ENCODE results near the gene TSPEAR.
"Not testable (repeated sequence)": the region's sequence is repeated elsewhere in the genome, so short reads cannot be mapped to it uniquely, and the experiment has no call there.

Gene TSPEAR

GRCh38 chr21:44556879-44557278 lies 154.5 kb downstream of the TSPEAR start:
- no peak for DNase-seq (ENCODE audit: extremely low read depth in 1 of 2, low read depth in 1 of 2)

DNA sequence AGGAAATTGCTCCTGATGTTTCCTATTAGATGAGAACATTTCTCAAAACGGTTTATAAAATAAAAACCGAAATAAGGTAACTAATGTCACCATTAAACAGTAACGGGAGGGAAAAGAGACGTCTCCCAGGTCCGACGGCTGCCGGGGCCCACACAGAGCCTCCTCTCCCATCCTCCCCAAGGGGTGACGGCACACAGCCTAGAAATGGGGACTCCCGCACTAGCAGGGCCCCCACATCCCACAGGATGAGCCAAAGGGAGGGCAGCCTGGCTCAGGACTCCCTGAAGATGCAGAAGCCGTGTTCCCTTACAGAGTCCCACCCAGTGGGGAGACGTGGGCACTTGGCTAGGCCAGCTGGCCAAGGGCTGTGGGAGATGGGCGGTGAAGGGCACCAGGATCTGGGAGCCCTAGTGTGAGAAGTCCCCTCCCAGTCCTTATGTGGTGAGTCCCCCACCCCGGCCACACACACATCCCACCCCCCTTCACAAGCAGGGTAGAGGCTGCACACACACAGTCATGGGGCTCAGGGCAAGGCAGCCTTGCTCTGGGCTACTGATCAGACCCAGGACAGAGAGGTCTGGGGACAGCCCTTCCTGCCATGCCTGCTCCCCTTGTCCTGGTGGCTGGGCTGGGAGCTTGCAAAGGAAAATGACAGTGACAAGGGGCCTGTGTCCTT lies 156.0 kb downstream of the TSPEAR start:
- DNase-seq (ENCODE audit: extremely low read depth in 1 of 2, low read depth in 1 of 2) = no peak

- no peak for DNase-seq (ENCODE audit: extremely low read depth in 1 of 2, low read depth in 1 of 2)
These were observed 158.7 kb downstream of the TSPEAR start for GRCh38 chr21:44552681-44553080.

DNA sequence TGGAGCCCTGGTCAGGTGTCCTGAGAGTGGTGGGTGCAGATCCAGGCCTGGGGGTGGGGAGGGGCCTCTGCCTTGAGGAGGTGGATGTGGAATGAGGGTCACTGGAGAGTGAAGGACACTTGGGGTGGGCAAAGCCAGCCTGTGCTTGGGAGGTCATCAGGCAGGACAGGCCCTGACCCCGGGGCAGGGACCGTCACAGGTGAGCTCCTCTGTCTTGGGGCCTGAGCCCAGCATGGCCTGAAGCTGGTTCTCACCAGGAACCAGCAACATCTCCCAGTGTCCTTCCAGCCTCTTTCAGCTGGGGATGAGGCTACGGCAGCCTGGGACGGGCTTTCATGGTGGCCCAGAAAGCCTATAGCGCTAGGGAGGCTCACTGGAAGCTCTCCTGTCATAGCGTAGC lies 159.2 kb downstream of the TSPEAR start:
- DNase-seq (ENCODE audit: extremely low read depth in 1 of 2, low read depth in 1 of 2) = no peak

DNA sequence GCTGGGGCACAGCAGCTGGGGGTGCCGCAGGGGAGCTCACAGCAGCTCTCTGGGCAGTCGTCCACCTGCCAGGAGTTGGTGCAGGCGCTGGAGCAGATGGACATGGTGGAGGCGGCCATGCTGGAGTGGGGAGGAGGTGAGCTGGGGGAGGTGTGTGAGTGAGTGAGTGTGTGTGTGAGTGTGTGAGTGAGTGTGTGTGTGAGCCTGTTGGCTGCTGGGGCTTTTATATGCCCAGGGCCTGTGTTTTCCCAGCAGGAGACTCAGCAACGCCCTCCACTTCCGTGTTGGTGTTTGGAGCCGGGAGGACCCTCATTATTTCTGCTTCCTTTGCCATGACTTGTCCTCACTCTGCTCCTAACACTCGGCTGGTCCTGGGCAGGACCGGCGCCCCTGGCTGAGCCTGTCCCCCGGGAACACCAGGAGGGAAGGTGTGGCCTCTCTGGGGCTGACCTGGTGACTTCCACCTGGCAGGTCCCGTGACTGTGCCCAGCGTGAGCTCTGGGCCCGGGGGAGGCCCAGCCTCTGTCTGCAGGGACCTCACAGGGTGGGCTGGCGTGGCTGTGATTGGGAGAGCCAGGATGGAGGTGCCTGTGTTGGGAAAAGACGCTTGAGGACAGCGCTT lies 159.9 kb downstream of the TSPEAR start, which contains the start of gene KRTAP10-2:
Gene KRTAP10-2, minus strand, starts transcription at position 166 of the 622 bp plus-strand sequence. Its CDS starts 47 bp downstream, at position 119.
- DNase-seq (ENCODE audit: extremely low read depth in 1 of 2, low read depth in 1 of 2) = no peak

GRCh38 chr21:44550807-44551206 lies 160.6 kb downstream of the TSPEAR start:
- no peak for DNase-seq (ENCODE audit: extremely low read depth in 1 of 2, low read depth in 1 of 2)

DNA sequence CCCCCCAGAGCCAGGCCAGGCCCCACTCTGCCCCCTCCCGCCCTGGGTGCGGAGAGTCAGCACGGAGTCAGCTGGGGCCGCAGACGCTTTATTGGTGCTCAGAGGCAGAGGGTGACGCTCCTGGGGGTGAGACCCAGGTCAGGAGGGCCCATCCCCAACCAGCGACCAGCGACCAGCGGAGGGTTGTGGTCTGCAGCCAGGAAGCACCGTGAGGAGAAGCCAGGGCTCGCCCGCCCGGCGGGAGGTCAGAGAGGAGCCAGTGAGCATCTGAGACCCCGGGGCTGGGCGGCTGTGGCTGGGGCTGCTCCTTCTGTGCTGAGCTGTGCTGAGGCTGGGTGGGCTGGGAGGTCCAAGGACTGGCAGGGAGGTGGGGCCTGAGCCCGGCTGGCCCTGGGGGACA lies 161.1 kb downstream of the TSPEAR start:
- DNase-seq (ENCODE audit: extremely low read depth in 1 of 2, low read depth in 1 of 2) = not testable (repeated sequence)

- no peak for DNase-seq (ENCODE audit: extremely low read depth in 1 of 2, low read depth in 1 of 2)
These were observed 161.7 kb downstream of the TSPEAR start for GRCh38 chr21:44549525-44550211.

DNA sequence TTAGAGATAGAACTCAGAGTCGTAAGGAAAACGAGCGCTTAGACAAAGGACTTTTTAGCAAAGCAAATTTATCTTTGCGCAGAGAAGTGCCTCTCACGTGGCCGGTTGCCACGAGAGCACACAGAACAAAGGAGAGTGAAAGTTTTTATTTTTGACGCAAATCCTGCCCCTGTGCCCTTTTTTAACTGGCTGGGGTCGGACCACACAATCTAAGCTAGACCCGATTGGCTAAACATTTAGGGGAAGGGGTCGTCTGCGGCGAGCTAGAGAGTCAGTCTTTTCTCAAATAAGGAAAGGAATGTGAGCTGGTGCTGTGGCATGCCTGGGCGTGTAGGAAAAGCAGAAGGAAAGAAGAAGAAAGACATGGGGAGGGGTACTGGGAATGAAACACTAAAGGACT lies 162.4 kb downstream of the TSPEAR start:
- no peak for DNase-seq (ENCODE audit: extremely low read depth in 1 of 2, low read depth in 1 of 2)

DNA sequence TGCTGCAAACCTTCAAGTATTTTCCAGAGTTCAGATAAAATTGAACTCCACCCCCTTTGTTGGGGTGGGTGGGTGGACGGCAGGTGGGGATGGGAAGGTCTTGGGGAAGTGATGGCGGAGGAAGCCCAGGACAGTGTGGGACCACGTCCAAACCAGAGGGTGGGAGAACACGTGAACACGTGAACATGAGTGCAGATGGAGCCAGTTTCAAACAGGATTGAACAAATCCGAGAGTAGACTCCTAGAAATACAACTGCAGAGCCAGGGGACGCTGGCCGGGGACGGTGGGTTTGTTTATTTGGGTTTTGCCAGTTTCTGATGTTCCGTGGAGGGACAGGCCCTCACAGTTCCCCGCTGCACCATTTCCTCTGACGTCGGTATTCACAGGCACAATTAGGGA lies 163.0 kb downstream of the TSPEAR start:
- no peak for DNase-seq (ENCODE audit: extremely low read depth in 1 of 2, low read depth in 1 of 2)

GRCh38 chr21:44547656-44548331 lies 163.6 kb downstream of the TSPEAR start:
- DNase-seq (ENCODE audit: extremely low read depth in 1 of 2, low read depth in 1 of 2) = no peak

DNA sequence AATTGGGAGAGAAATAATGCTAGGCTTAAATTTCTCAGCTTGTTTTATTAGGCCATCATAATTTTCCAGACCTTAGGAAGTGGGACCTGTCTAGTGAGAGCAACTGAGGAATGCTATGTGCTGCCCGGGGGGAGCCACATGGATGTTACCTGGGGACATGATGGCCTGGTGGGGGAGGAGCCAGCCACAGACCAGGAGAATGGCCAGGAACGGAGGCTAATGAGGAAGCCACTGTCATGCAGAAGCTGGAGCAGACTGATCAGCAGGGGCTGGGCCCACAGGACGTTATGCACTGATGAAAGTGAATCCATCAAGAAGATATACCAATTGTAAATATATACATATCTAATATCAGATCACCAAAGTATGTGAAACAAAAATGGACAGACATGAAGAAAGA lies 166.8 kb downstream of the TSPEAR start:
- no peak for DNase-seq (ENCODE audit: extremely low read depth in 1 of 2, low read depth in 1 of 2)

GRCh38 chr21:44542716-44543115 lies 168.7 kb downstream of the TSPEAR start:
- no peak for DNase-seq (ENCODE audit: extremely low read depth in 1 of 2, low read depth in 1 of 2)

GRCh38 chr21:44540741-44541288 lies 170.6 kb downstream of the TSPEAR start:
- DNase-seq (ENCODE audit: extremely low read depth in 1 of 2, low read depth in 1 of 2) = no peak

GRCh38 chr21:44539991-44540666 lies 171.2 kb downstream of the TSPEAR start, which contains the start of gene KRTAP10-1:
Gene KRTAP10-1, minus strand, starts transcription at chr21:44540195. Its CDS starts 45 bp downstream, at chr21:44540150.
- DNase-seq (ENCODE audit: extremely low read depth in 1 of 2, low read depth in 1 of 2) = no peak

DNA sequence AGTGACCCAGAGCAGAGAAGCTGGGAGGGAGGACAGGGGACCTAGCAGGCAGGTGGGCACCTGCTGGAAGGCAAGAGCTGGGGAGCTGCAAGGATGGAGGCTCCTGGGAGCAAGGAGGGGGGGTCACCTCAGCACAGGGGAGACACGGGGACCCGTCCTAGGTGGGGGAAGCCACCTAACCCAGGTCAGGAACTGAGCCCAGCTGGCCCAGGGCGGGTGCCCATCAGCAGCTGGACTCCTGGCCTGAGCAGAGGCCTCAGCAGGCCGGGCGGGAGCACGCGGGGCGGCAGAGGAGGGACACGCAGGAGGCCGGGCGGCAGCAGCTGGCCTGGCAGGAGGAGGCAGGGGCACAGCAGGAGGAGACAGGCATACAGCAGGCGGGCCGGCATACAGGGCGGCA lies 172.3 kb downstream of the TSPEAR start:
- no peak for DNase-seq (ENCODE audit: extremely low read depth in 1 of 2, low read depth in 1 of 2)

DNA sequence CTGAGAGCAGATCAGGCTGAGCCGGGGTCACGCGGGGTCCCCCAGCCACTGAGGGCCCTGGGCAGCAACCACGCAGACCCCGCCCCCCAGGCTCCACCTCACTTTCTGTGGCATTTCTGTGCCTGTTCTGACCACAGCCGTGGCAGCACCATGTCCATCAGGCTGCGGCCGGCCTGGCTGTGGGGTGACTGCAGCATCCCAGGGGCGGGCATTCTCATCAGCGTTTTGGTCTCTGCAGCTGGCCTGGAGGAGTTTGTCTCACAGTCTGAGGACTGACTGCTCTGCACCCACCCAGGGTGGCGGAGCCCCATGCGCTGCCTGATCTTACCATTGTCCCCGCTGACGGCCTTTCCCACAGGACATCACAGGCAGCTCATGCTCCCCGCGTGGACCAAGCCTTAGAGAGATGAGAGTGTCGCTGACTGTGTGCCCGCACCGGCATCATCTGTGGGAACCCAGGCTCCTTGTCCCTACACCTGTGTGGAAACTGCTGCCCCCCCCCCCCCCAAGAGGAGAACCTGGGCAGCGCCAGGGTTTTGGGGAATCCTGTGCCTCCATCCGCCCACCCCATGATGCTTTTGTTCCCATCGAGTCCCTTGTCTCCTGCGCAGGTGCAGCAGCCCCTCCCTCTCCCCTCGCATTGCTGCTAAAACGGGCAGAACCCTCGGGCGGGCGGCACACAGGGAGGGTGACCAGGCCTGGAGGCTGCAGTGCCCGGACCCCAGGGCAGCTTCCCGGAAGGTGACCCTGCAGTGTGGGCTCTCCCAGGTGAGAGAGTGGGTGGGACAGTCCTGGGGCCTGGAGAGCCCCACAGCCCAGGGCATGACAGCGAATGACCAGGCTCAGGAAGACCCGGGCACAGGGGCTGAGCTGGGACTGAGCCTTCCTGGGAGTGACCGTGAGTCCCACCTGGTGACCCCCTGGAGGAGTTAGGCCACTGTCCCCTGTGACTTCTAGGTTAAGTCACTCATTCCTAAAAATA lies 173.2 kb downstream of the TSPEAR start:
- DNase-seq (ENCODE audit: extremely low read depth in 1 of 2, low read depth in 1 of 2) = no peak

GRCh38 chr21:44535963-44536362 lies 175.4 kb downstream of the TSPEAR start:
- DNase-seq (ENCODE audit: extremely low read depth in 1 of 2, low read depth in 1 of 2) = no peak

DNA sequence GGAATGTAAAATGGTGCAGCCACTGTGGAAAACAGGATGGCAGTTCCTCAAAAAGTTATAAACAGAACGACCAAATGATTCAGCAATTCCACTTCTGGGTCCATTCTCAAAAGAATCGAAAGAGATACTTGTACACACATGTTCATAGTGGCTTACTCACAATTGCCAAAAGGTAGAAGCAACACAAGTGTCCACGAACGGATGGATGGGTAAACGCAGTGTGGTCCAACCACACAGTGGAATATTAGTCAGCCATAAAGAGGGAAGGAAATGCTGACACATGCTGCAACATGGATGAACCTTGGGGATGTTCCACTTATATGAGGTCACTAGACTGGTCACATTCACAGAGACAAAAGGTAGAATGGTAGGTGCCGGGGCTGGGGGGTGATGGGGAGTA lies 176.7 kb downstream of the TSPEAR start:
- DNase-seq (ENCODE audit: extremely low read depth in 1 of 2, low read depth in 1 of 2) = no peak
